Heart right ventricle (tissue), 16 donors: ENCODE measurements around the gene EIF4B. TPM values are rescaled to one million over a fixed set of nuclear protein-coding genes. Genes with fewer than 3 reads are reported as not detected.
A peak's percentile ranks its signal among the peaks of the same experiment; 100 is the strongest.

ENCODE experiments used
- ATAC-seq, 8 donors: fragments of 200-7000 bp; cut with Tn5 transposase; one replicate each; pipeline ENCODE4 v1.9.1; 2020; ENCODE audit warnings: mild to moderate bottlenecking in 8 of 8, moderate library complexity in 8 of 8, moderate number of reproducible peaks in 1 of 8
- DNase-seq, 2 donors: peaks; one replicate each; pipeline ENCODE4 v3.0.0-alpha.2; 2020
- H3K27ac ChIP-seq, 10 donors: fragments of 200-600 bp; sonication (generic) in 2 of 10; one replicate each; pipeline versions ENCODE4 v1.5.0 to v1.8.0; 2020 to 2022; ENCODE audit warnings: mild to moderate bottlenecking in 3 of 10
- H3K27me3 ChIP-seq, 7 donors: fragments of 200-600 bp; one replicate each; pipeline ENCODE4 v1.8.0; 2021 to 2022; ENCODE audit warnings: mild to moderate bottlenecking in 2 of 7
- H3K36me3 ChIP-seq, 9 donors: fragments of 200-600 bp; sonication (generic) in 1 of 9; one replicate each; pipeline versions ENCODE4 v1.5.0 to v1.8.0; 2020 to 2022; ENCODE audit warnings: mild to moderate bottlenecking in 2 of 9
- H3K4me1 ChIP-seq, 9 donors: fragments of 200-600 bp; sonication (generic) in 1 of 9; one replicate each; pipeline versions ENCODE4 v1.5.0 to v1.8.0; 2020 to 2022; ENCODE audit warnings: mild to moderate bottlenecking in 4 of 9
- H3K4me3 ChIP-seq, 10 donors: fragments of 200-600 bp; sonication (generic) in 2 of 10; one replicate each; pipeline versions ENCODE4 v1.5.0 to v1.8.0; 2020 to 2022; ENCODE audit warnings: mild to moderate bottlenecking in 7 of 10, moderate library complexity in 2 of 10
- H3K9me3 ChIP-seq, 11 donors: fragments of 200-600 bp in 10 of 11; sonication (generic) in 2 of 11; one replicate each; pipeline versions ENCODE4 v1.5.0 to v1.8.0; 2013 to 2022; ENCODE audit warnings: mild to moderate bottlenecking in 2 of 11, control low read depth in 1 of 11, moderate library complexity in 1 of 11
- CTCF ChIP-seq, 9 donors: fragments of 200-600 bp; sonication (generic) in 2 of 9; IDR thresholded peaks; one replicate each; pipeline versions ENCODE4 v1.5.0 to v1.8.0; 2021 to 2022; ENCODE audit warnings: antibody characterized with exemption in 9 of 9, mild to moderate bottlenecking in 5 of 9, moderate library complexity in 1 of 9
- WGBS, 2 donors: extraction: QIAGEN DNeasy Blood & Tissue Kit; methylation state at CpG; one replicate each; pipeline ENCODE4 v1.1.7; 2013; ENCODE audit warnings: inconsistent platforms in 1 of 2; 5-methylcytosine and 5-hydroxymethylcytosine counted together
- intact Hi-C, 10 donors: fragments of 100-400 bp; cut with DNase I; formaldehyde crosslinking; loops; one replicate each; pipeline versions ENCODE4 v1.11.1 to v1.14.2; 2022
- long read RNA-seq, 3 donors: library from polyadenylated mRNA; unstranded; transcript quantifications; one replicate each; pipeline ENCODE4 v2.0.0, GENCODE V29; 2020 to 2021
- polyA plus RNA-seq, 2 donors: library from polyadenylated mRNA; stranded (reverse); fragments of 200-250 nt; gene quantifications; one replicate each; pipeline ENCODE4 v1.2.3, GENCODE V29; 2013
- total RNA-seq, 10 donors: library from RNA; stranded (reverse); fragmentation: NEBNext Ultra II Directional in 3 of 10; extraction: Animal tissue kit (Norgen Biotek cat#: 25700) in 3 of 10; gene quantifications; one replicate each; pipeline versions ENCODE4 v1.2.1 to v1.2.4, GENCODE V29; 2021 to 2023
- donor health status: Arrhythmogenic right ventricular cardiomyopathy.
- donor health status: ischemic (EF 13 %, LVEDD 7.1; RV severe dilation, severe dysfunction).
- donor health status: healthy with polysubstance abuse.
- donor health status: DM: no; HTN: yes; CAD: no.
- donor health status: DM: no; HTN: no; CAD: no.
- donor health status: ischemic (EF 25% LVEDD 6.9; RV normal size, moderate dysfunction).
- donor health status: ischemic (EF 25% LVEDD 5.7; RV mildly dilated, moderate dysfunction).
- donor health status: healthy.
- donor health status: DM: yes; HTN: yes; CAD: no.
- donor health status: Ischemic cardiomyopathy.
- donor health status: ischemic (EF 35%, LVEDD 5.7; RV mildly dilated, moderate dysfunction).
- donor health status: nonischemic (EF 11% LVEDD 7.7; RV severe dilation, severe dysfunction).
- donor health status: DM: yes; HTN: yes; CAD: no.
- donor health status: PGD.
- donor health status: ischemic (EF 29% LVEDD 5.4; RV normal size, mild dysfunction).
- donor health status: nonischemic (EF 23%, LVEDD 6.1; RV moderate dilation, normal function).

EIF4B gene, protein sequence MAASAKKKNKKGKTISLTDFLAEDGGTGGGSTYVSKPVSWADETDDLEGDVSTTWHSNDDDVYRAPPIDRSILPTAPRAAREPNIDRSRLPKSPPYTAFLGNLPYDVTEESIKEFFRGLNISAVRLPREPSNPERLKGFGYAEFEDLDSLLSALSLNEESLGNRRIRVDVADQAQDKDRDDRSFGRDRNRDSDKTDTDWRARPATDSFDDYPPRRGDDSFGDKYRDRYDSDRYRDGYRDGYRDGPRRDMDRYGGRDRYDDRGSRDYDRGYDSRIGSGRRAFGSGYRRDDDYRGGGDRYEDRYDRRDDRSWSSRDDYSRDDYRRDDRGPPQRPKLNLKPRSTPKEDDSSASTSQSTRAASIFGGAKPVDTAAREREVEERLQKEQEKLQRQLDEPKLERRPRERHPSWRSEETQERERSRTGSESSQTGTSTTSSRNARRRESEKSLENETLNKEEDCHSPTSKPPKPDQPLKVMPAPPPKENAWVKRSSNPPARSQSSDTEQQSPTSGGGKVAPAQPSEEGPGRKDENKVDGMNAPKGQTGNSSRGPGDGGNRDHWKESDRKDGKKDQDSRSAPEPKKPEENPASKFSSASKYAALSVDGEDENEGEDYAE
- total RNA-seq (100 to 1,000 TPM; 364 to 477 (median 431) TPM), polyA plus RNA-seq (10 to 100 TPM; 53.2 to 63.5 TPM)
- long read RNA-seq, donor 1, full-length matches to known transcripts: 461 of 576 reads
- long read RNA-seq, donor 1, partial matches to known transcripts: 74 of 576 reads
- long read RNA-seq, donor 1, other reads (novel, unspliced or antisense): 41 of 576 reads
- long read RNA-seq, donor 2, full-length matches to known transcripts: 504 of 642 reads
- long read RNA-seq, donor 2, partial matches to known transcripts: 91 of 642 reads
- long read RNA-seq, donor 2, other reads (novel, unspliced or antisense): 47 of 642 reads
- long read RNA-seq, donor 3, full-length matches to known transcripts: 1,071 of 1,332 reads
- long read RNA-seq, donor 3, partial matches to known transcripts: 168 of 1,332 reads
- long read RNA-seq, donor 3, other reads (novel, unspliced or antisense): 93 of 1,332 reads

GRCh38 chr12:53005986-53006809, at the start of gene EIF4B:
Gene EIF4B, plus strand, starts transcription at chr12:53006456. Its CDS starts 28 bp downstream, at chr12:53006484.
- Histone ChIP-seq H3K36me3 (peaks cover 0 to 29% (median 0%) of the 10 kb centered on the region in 9 donors), H3K4me1 (peaks cover 8 to 58% (median 52%) of the 10 kb centered on the region in 9 donors), H3K4me3 (peak within 1 kb of the TSS; percentile 66 to 98 (median 91)), H3K9me3 (no peaks in the 10 kb centered on the region), H3K27me3 (peaks cover 0 to 1% (median 0%) of the 10 kb centered on the region in 7 donors), H3K27ac (peak within 1 kb of the TSS; percentile 67 to 96 (median 90))
- ATAC-seq (peak; percentile 96 to 98 (median 97)), DNase-seq (peak; percentile 100)
- TF ChIP-seq CTCF (IDR thresholded peaks at IDR 0.05): no peak
- intact Hi-C loops: loop anchor here in 2 of 10 donors (5.0 kb wide), 1 partner anchor 41 kb away; no protein-coding TSS in a partner anchor
- WGBS, 2 donors: 0 to 1% methylated on average over 64 of the region's 64 CpGs

- H3K9me3 ChIP-seq: no peaks in the 10 kb centered on the region
- no peak for DNase-seq
- H3K27ac ChIP-seq: no peak overlapping the region
- 62 to 66% methylated on average over 5 of the region's 5 CpGs for WGBS, 2 donors
- intact Hi-C loops: no loop called here
- no peak overlapping the region for H3K4me3 ChIP-seq
- ATAC-seq: no peak
- H3K27me3 ChIP-seq: peaks cover 0 to 10% (median 0%) of the 10 kb centered on the region in 7 donors
- no peak for TF ChIP-seq CTCF (IDR thresholded peaks at IDR 0.05)
- no peaks in the 10 kb centered on the region for H3K36me3 ChIP-seq
- H3K4me1 ChIP-seq: no peaks in the 10 kb centered on the region
Observed at GRCh38 chr12:52956987-52957386, 49.3 kb upstream of the EIF4B start.

DNA sequence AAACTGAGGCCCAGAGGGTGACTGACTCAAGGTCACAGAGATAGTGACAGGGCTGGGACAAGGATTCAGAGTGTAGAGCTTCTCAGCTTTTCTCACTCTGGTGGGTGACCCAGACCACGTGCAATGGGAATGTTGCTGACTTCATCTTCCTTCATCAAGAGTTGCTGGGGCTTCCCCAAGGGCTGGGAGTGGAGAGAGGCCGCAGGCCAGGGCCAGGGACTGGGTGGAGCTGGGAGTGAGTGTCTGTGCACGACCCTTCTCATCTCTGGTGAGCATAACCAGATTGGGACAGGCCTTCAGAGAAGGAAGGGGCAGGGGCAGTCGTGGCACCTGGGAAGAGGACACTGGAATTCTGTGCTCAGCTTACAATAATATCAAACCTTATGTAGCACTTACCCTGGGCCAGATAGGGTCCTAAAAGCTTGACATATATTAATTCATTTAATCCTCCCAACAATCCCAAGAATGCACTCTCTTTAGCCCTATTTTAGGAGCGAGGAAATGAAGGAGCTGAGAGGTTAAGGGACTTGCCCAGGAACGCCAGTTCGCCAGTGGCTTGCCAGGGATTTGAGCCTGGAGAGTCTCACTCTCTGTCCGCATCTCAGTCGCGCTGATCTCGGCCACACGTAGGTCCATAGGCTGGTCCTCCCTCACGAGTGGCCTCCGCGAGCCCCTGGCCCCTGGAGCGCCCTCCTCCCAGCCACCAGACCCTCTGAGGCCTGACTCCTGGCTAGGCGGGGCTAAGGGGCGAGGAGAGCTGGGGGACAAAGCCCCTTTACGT, 41.5 kb upstream of the EIF4B start:
- intact Hi-C loops: no loop called here
- Histone ChIP-seq H3K4me1 (peaks cover 0 to 13% (median 0%) of the 10 kb centered on the region in 9 donors), H3K27ac (peak overlapping the region in 1 of 10 donors; percentile 41), H3K36me3 (no peaks in the 10 kb centered on the region), H3K4me3 (peak overlapping the region in 7 of 10 donors; percentile 8 to 47 (median 39)), H3K9me3 (no peaks in the 10 kb centered on the region), H3K27me3 (peaks cover 0 to 45% (median 24%) of the 10 kb centered on the region in 7 donors)
- DNase-seq (no peak), ATAC-seq (peak in 3 of 8 donors; percentile 22 to 33 (median 26))
- TF ChIP-seq CTCF (IDR thresholded peaks at IDR 0.05): no peak
- WGBS, 2 donors: 42 to 43% methylated on average over 19 of the region's 19 CpGs
